MV-4-11 (cell line): ENCODE results near the gene TRAP1.
A peak's percentile ranks its signal among the peaks of the same experiment; 100 is the strongest.

Source experiments
- DNase-seq: peaks from one replicate; lab custom pipeline; 2025; lab: John Stamatoyannopoulos, UW

TRAP1 gene

GRCh38 chr16:3713587-3714242, 3.6 kb downstream of the TRAP1 start:
- no peak for DNase-seq

- DNase-seq: no peak
Measured at GRCh38 chr16:3712861-3713372, 4.4 kb downstream of the TRAP1 start.

GRCh38 chr16:3706253-3707012, 10.9 kb downstream of the TRAP1 start:
- no peak for DNase-seq

- DNase-seq: no peak
Measured at GRCh38 chr16:3702082-3702481, 15.2 kb downstream of the TRAP1 start.

- no peak for DNase-seq
Measured at GRCh38 chr16:3701531-3701930, 15.8 kb downstream of the TRAP1 start.

- DNase-seq: peak; percentile 94
Measured at GRCh38 chr16:3698941-3699340, 18.4 kb downstream of the TRAP1 start.

GRCh38 chr16:3696425-3697218, 20.7 kb downstream of the TRAP1 start:
- DNase-seq: no peak

- DNase-seq: peak; percentile 78
Measured at GRCh38 chr16:3695610-3696369, 21.5 kb downstream of the TRAP1 start.

GRCh38 chr16:3694051-3694450, 23.3 kb downstream of the TRAP1 start:
- no peak for DNase-seq

GRCh38 chr16:3691761-3692160, 25.6 kb downstream of the TRAP1 start:
- DNase-seq: no peak

- DNase-seq: peak; percentile 86
Measured at GRCh38 chr16:3690980-3691720, 26.2 kb downstream of the TRAP1 start.

GRCh38 chr16:3690470-3690928, 26.8 kb downstream of the TRAP1 start:
- peak; percentile 76 for DNase-seq

- no peak for DNase-seq
Measured at GRCh38 chr16:3689731-3690130, 27.6 kb downstream of the TRAP1 start.

GRCh38 chr16:3687792-3688191, 29.5 kb downstream of the TRAP1 start:
- DNase-seq: no peak

GRCh38 chr16:3687021-3687420, 30.3 kb downstream of the TRAP1 start:
- DNase-seq: no peak

- DNase-seq: no peak
Measured at GRCh38 chr16:3681206-3681605, 36.1 kb downstream of the TRAP1 start.

- DNase-seq: no peak
Measured at GRCh38 chr16:3677994-3678393, 39.3 kb downstream of the TRAP1 start.

GRCh38 chr16:3675601-3676130, 41.7 kb downstream of the TRAP1 start:
- DNase-seq: no peak

- no peak for DNase-seq
Measured at GRCh38 chr16:3674513-3675295, 42.6 kb downstream of the TRAP1 start.
